ENCODE data around the gene TMEM14C. TPM values are rescaled to one million over a fixed set of nuclear protein-coding genes. Genes with fewer than 3 reads are reported as not detected.

The TMEM14C gene
- total RNA-seq, result 124 TPM
- long read RNA-seq, transcript TMEM14C-201 (6 exons, 1,113 nt), result major isoform, 96 of 104 reads
- long read RNA-seq, partial matches to known transcripts, result 1 of 104 reads
- long read RNA-seq, other reads (novel, unspliced or antisense), result 4 of 104 reads

DNA sequence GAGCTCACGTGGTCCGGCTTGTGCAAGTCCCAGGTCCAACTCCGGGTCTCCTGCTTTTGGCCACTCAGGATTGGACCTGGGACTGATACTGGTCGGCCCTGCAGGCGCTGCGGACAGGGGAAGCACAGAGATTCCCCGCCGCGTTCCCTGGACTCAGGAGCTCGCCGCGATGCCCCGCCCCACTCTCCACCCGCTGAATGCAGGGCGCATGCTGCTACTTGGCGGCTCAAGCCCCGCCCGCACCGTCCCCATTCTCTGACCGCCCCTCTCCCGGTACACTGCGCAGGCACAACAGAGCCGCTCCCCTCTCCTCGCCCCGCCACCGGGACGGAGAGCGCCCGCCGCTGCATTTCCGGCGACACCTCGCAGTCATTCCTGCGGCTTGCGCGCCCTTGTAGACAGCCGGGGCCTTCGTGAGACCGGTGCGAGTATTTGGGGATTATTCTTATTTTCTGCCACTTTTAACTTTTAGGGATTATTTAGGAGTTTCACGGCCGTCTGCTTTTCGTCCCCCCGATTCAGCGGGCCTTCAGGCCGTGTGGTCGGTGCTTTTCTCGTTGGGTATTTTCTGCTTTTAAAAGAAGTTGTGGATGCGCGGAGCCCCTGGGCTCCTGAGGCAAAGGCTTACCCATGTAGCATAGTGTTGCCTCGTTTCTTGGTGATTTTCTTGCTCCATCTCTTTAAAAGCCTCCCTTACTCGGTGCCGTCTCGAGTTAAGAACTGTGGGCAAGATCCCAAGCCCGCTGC is at the start of gene TMEM14C:
Gene TMEM14C (plus strand): TSS at position 251 of the 747 bp plus-strand sequence. CDS start 1,544 bp downstream, outside the sequence.
- intact Hi-C loops (cut with DNase I), result no loop called here

DNA sequence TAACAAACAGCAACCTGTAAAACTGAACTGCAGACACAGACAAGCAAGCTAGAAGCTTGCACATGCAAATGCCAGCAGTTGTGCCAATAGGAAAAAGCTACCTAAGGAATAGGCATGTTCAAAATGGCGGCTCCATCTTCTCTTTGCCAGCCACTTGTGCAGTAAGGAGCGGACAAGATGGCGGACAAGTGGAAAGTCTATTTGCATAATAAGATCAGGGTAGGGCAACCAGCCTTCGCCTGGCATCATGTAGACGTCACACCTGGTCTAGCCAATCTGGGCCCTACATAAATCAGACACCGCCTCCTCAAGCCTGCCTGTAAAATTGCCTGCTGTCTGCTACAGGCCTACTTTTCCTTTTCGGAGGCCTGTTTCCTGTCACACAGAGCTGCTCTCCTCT is 46.5 kb upstream of the TMEM14C start:
- intact Hi-C loops (cut with DNase I), result no loop called here

More for the DNA sequence above, at the start of gene TMEM14C:
- DNase-seq (peak; percentile 100), ATAC-seq (ENCODE audit: poor library complexity) (peak; percentile 99)

DNA sequence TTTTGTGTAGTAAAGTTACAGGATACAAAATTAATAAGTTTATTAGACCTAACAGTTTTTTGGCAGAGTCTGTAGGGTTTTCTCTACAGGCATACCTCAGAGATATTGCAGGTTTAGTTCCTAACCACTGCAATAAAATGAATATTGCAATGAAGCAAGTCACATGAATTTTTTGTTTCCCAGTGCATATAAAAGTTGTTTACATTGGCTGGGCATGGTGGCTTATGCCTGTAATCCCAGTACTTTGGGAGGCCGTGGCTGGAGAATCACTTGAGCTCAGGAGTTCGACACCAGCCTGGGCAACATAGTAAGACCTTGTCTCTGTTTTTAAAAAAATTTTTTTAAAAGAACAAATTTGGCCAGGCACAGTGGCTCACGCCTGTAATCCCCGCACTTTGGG is 44.4 kb upstream of the TMEM14C start:
- intact Hi-C loops (cut with DNase I), result no loop called here
- ATAC-seq (ENCODE audit: poor library complexity), result no peak
- DNase-seq, result no peak

More for the DNA sequence above, 46.5 kb upstream of the TMEM14C start:
- DNase-seq (no peak), ATAC-seq (ENCODE audit: poor library complexity) (no peak)

DNA sequence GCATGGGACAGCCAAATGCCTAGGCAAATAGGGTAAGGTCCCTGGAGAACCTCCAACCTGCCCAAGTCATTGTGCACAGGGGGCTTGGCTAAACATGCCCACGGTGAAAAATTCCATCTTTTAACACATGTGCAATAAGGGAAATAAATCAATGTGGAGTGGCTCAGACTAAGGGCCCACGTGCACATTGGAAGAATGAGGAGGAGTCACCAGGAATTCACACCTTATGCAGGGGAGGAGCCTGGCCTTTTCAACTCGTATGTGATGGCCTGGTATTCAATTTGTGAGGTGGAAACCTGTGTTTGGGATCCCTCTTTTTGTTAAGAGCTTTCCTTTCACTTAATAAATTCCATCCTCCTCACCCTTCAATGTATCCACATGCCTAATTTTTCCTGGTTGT is 41.1 kb upstream of the TMEM14C start:
- intact Hi-C loops (cut with DNase I), result no loop called here
- no peak for DNase-seq
- no peak for ATAC-seq (ENCODE audit: poor library complexity)

DNA sequence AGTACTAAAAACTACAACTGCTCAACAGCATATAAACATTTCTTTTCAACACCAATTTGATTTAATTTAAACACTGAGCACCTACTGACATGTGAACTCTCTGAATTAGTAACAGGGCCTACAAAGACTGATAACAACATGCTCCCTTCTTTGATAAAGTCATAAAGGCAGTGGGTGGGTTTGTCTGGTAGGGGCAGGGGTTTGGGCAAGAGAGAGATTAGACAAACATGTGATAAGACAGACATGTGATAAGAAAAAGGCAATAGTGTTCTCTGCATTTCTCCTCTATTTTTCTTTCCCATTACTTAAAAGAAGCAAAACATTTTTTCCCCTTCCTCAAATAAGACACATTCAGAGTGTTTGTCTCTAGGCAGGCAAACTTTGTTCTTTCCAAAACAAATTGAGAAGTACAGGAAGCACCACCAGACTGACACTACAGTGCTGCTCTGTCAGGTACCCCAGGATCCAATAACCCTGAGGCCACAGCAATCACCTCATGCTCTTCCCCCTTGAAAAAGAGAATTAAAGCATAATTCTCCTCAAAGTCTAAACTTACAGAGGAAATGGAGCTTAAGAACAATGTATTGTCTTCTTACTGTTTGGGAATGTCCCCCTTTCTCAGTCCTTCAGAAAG is 40.4 kb upstream of the TMEM14C start:
- ATAC-seq (ENCODE audit: poor library complexity) (no peak), DNase-seq (no peak)
- intact Hi-C loops (cut with DNase I), result no loop called here

DNA sequence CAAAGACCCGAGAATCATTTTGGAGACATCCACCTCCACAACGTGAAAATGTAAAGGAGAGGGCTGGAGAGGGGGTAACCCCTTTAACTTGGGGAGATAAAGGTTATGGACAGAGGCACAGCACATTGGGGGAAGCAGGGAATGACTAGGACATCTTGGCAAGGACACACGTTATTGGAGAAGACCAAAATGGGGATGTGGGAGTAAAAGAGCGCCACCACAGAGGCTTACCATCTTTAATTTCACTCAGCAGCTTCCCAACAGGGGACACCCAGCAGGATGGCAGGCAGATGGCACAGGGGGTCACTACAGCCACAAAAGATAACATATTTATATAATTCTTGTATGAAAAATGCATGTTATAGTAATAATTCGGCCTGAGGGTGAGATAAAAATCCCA is 38.3 kb upstream of the TMEM14C start:
- DNase-seq (no peak), ATAC-seq (ENCODE audit: poor library complexity) (no peak)
- intact Hi-C loops (cut with DNase I), result no loop called here

DNA sequence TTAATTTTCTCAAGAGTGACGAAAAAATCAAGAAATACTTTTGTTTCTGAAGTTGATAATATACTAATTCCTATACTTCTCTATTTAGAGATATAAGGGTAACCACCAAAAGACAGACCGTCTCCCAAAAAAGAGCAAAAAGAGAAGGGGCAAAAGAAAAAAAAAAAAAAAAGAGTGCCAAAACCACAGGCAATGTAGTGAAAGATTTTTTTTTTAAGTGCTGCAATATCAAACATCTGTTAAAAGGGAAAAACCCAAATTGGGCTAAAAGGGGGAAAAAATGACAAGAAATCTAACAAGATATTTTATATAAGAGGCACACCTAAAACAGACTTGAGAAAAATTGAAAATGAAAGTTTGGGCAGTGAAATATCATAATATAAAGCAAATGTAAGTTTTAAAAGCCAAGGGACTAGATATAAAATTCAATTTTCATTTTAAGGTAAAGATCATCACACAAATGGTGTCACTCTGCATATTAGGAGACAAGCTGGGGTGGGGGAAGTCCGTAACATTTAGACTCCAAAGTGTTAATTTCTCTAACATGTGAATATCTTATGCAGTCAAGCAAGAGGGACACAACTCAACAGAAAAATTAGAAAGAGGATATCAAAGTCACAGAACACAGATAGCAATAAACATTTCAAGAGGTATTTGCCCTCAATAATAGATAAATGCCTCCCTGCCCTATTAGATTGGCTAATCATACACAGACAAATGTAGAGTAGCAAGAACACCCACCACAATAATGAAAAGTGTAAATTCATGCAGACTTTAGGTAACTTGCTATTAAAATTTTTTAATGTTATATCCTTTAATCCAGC is 37.6 kb upstream of the TMEM14C start:
- DNase-seq, result no peak
- no peak for ATAC-seq (ENCODE audit: poor library complexity)
- intact Hi-C loops (cut with DNase I), result no loop called here

DNA sequence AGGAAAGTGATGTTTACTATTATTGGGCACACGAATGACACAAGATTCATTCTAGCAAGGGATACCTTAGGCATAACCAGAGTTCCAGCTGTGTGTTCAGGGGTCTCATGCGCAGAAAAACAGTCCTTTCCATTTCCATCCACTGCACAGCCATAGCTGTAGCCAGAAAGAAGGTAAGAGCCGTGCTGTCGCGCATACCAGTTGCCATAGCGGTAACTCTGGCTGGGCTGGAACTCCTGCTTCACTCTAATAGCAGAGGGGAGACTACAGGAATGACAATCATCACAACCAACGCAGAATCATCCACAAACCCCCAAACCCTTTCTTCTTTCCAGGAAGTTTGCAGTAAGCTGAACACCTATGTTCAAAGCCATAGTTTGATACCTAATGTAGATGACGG is 36.0 kb upstream of the TMEM14C start:
- intact Hi-C loops (cut with DNase I), result no loop called here
- DNase-seq, result no peak
- ATAC-seq (ENCODE audit: poor library complexity), result no peak

DNA sequence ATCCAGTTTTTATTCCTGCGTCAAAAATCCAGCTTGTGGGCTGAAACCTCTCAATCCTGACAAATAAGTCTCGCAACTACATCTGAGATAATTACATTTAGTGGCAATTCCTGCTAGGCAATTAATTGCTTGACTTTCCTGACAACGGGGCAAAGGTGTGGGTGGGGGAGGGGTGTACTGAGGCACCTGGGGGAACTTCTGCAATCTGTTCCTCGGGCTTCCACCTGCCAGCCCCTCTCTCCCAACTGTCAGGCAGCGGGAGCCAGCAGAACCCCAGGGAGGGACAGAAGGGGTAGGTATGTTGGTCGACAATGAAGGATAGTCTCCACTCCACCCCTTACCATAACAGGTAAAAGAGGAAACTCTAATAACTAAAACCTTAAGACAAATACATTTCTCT is 35.3 kb upstream of the TMEM14C start:
- intact Hi-C loops (cut with DNase I), result no loop called here
- no peak for DNase-seq
- ATAC-seq (ENCODE audit: poor library complexity), result no peak

DNA sequence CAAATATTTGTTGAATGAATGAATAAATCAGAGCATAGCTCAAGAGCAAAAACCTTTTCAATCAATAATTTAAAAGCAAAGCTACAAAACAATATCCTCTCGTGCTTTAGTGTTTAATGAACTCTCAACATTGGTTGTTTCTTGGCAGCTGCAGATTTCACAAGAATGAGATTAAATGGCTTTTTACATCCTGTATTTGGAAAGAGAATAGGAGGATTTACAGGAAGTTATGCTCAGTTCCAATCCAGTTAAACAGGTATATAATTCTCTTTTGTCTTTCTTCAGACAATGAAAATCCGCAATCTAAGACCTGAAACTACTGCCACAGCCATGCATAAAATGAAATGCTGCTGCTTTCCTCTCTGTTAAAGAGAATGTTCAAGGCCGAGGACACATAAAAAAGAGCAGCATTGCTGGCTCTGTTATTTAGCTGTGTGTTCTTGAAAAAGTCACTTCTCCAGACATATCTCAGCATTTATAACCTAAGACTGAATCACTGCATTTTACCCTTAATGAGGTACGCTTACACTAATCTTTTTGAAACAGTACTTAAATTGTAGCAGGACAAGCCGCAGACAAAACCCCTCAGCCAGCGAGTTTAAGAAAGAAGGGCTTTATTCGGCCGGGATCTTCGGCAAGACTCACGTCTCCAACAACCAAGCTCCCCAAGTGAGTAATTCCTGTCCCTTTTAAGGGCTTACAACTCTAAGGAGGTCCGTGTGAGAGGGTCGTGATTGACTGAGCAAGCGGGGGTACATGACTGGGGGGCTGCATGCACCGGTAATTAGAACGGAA is 32.0 kb upstream of the TMEM14C start:
- intact Hi-C loops (cut with DNase I), result no loop called here
- ATAC-seq (ENCODE audit: poor library complexity) (no peak), DNase-seq (no peak)

DNA sequence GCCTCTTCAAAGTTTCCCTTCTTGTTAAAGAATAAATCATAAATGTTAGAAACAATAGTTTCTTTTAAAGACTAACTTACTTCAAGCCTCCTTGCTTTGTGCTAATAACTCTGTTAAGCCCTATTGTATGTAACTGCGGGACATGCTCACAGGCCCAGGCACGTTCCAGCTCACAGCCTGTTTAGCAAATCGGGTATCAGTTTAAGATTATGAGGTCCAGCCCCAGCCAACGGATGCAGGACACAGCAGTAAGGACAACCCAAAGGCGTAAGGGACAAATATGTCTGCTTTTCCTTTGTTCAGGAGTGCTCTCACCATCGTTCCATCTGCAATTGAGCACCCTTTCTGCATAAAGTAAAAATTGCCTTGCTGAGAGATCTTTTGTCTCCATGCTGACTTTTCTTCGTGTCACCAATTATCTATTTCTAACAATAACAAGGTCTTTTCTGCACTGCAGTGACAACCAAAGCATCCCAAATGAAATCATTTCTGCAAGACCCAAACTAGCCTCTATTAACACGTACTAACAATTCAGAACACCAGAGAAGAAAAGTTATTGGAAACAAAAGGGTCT is 29.8 kb upstream of the TMEM14C start:
- no peak for DNase-seq
- intact Hi-C loops (cut with DNase I), result no loop called here
- ATAC-seq (ENCODE audit: poor library complexity), result no peak

DNA sequence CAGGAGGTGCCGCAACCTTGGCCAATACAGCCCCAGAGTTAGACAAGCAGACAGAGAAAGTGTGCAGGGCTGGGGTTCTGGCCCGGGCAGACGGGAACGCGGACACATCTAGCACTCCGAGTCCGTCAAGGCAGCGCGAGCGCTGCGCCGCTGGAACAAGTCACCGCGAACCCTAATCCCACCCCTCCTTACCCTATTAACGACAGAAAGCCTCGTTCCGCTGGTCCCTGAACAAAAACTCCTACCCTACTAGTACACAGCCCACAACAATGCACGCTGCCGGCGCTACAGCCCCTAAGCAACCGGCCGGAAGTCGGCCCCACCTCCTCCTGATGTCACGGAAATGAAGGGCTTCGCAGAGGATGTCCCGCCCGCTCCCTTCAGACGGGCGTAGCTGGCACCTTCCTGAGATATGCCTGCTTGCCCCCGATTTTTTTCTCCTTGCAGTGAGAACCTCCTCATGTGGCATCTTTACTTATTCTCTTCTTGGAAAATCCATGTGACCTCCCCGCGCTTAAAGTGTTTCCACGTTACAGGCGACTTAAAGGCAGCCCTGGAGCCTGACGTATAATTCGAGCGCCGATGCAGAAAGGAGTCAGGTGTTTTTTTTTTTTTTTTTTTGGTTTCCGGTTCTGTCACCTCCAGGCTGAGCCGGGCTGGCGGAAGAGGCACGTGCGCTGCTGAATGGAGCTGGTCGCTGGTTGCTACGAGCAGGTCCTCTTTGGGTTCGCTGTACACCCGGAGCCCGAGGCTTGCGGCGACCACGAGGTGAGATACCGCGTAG is 28.4 kb upstream of the TMEM14C start, which contains the start of the genes C6orf52 and PAK1IP1:
Gene C6orf52 (minus strand): TSS at position 315 of the 784 bp plus-strand sequence. CDS start 7,066 bp downstream, outside the sequence.
Gene PAK1IP1 (plus strand): TSS at position 671 of the 784 bp plus-strand sequence. CDS start 14 bp downstream, at position 685.
- ATAC-seq (ENCODE audit: poor library complexity) (peak; percentile 100), DNase-seq (peak; percentile 96)
- intact Hi-C loops (cut with DNase I), result loop anchor here (2.0 kb wide), 1 partner anchor 184 kb away; no protein-coding TSS in a partner anchor

DNA sequence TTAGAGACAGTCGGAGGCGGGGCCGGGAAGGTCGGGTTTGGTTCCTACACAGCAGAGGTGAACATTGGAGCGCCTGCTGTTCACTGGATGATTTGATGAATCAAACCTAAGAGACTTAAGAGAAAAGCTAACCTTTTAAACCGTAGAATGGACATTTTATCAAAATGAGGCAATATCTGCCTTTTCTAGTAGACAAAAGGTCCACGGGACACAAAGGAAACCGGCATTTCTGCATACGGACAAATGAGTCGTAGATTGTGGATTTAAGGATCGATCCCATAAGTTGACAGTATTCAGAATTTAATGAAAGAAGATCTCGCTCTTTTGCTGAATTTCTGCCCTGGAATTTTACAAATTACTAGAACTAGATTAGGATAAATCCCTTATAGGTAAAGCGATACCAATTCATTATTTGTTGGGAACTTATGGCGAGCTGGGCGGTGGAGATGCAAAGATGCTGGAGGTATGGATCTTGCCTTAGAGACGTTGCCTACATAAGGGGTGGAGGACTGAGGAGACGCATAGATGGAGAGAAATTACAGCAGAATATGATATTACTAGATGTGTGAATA is 27.7 kb upstream of the TMEM14C start:
- intact Hi-C loops (cut with DNase I), result loop anchor here (2.0 kb wide), 1 partner anchor 184 kb away; no protein-coding TSS in a partner anchor
- DNase-seq, result no peak

DNA sequence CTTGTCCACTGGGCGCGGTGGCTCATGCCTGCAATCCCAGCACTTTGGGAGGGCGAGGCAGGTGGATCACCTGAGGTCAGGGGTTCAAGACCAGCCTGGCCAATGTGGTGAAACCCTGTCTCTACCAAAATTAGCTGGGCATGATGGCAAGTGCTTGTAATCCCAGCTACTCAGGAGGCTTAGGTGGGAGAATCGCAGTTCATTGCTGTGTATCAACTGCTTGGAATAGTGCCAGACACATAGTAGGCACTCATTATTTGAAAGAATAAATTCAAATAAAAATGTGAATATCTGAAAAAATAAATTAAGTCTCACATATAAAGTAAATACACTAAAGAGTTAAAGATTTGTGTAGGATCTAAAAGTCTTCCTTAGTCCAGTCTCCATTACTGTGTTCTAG is 26.2 kb upstream of the TMEM14C start:
- DNase-seq, result no peak
- ATAC-seq (ENCODE audit: poor library complexity), result no peak
- intact Hi-C loops (cut with DNase I), result no loop called here

More for the DNA sequence above, 27.7 kb upstream of the TMEM14C start:
- ATAC-seq (ENCODE audit: poor library complexity), result no peak

DNA sequence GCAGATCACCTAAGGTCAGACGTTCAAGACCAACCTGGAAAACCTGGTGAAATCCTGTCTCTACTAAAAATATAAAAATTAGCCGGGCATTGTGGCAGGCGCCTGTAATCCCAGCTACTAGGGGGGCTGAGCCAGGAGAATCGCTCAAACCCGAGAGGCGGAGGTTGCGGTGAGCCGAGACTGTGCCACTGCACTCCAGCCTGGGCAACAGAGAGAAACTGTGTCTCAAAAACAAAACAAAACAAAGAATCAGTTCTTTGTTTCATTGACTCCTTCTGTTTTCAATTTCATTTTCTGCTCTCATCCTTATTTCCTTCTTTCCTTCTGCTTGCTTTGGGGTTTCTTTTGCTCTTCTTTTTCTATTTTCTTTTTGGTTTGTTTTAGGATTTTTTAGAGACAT is 8.9 kb upstream of the TMEM14C start:
- ATAC-seq (ENCODE audit: poor library complexity) (no peak), DNase-seq (no peak)
- intact Hi-C loops (cut with DNase I), result no loop called here

DNA sequence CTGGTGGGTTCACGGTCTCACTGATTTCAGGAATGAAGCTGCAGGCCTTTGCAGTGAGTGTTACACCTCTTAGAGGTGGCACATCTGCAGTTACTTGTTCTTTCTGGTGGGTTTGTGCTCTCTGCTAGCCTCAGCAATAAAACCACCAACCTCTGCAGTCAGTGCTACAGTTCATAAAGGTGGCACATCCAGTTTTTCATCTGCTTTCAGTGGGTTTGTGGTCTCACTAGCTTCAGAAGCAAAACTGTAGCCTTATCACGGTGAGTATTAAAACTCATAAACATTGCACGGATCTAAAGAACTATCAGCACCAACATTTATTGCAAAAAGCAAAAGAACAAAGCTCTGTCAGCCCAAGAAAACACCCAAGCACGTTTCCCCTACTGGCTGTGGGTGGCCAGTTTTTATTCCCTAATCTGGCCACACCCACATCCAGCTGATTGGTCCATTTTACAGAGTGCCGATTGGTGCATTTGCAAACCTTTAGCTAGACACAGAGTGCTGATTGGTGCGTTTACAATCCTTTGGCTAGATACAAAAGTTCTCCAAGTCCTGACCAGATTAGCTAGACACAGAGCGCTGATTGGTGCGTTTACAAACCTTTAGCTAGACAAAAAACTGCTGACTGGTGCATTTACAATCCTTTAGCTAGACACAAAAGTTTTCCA is 3.4 kb upstream of the TMEM14C start:
- ATAC-seq (ENCODE audit: poor library complexity) (no peak), DNase-seq (no peak)
- intact Hi-C loops (cut with DNase I), result no loop called here

Data from Right ventricle myocardium superior (tissue), 1 donor.